LNCaP clone FGC (cell line): ENCODE data around the gene MARCHF3.

ENCODE experiments used
- DNase-seq: peaks from one replicate; pipeline ENCODE4 v3.0.0-alpha.2; 2011; ENCODE audit warnings: low read depth
- H3K4me3 ChIP-seq: 2 replicates; pipeline ENCODE4 v1.5.1; 2011; ENCODE audit warnings: mild to moderate bottlenecking, low read depth, low read length, control low read depth
- TF ChIP-seq, protein P1 (sequence below): IDR thresholded peaks from 2 replicates; pipeline ENCODE4 v1.5.1; 2012; ENCODE audit warnings: mild to moderate bottlenecking; ENCODE audit not compliant: control insufficient read depth, insufficient read depth; ENCODE audit errors: extremely low read depth

Gene MARCHF3

DNA sequence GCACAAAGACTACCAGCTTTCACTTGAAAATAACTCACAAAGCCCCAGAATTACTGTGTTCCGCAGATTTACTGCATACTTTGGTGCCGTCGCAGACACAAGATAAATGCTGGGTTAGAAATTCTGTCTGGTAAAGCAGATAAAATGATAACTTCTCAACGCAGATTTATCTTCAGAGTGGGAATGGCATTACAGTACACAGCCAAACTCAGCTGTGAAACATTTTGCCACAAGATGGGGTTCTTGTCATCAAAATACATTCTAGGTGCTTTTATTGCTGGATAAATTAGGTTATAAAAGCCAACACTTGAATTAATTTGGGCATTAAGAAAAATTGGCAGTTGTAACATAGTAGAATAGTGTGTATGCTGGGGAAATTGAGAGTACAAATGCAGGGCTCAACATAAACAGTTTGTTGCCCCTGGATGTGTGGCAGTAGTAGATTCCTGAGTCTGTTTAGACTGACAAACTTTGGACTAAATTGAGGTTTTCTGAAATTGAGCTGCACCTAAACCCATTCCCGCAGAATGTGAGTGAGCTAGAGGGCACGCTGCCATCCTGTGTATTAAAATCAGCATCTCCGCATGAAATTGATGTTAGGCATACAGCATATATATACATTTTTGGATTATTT is 192.3 kb downstream of the MARCHF3 start:
- no peak overlapping the region for H3K4me3 ChIP-seq
- no peak for DNase-seq
- TF ChIP-seq, protein P1, sequence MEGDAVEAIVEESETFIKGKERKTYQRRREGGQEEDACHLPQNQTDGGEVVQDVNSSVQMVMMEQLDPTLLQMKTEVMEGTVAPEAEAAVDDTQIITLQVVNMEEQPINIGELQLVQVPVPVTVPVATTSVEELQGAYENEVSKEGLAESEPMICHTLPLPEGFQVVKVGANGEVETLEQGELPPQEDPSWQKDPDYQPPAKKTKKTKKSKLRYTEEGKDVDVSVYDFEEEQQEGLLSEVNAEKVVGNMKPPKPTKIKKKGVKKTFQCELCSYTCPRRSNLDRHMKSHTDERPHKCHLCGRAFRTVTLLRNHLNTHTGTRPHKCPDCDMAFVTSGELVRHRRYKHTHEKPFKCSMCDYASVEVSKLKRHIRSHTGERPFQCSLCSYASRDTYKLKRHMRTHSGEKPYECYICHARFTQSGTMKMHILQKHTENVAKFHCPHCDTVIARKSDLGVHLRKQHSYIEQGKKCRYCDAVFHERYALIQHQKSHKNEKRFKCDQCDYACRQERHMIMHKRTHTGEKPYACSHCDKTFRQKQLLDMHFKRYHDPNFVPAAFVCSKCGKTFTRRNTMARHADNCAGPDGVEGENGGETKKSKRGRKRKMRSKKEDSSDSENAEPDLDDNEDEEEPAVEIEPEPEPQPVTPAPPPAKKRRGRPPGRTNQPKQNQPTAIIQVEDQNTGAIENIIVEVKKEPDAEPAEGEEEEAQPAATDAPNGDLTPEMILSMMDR = peak; percentile 54

DNA sequence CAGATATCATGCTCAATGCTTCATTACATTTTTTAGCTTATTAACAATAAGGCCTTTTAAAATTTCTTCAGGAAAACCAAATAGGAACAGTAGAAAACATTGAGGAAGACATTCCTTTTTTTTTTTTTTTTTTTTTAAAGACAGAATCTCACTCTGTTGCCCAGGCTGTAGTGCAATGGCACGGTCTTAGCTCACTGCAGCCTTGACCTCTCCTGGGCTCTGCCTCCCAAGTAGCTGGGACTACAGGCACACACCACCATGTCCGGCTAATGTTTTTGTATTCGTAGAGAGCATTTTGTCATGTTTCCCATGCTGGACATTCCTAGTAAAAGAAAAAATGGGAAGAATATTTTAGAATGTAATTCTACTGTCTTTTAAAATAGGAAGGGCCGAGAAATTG is 193.1 kb downstream of the MARCHF3 start:
- TF ChIP-seq, protein P1 = no peak
- DNase-seq = no peak
- no peak overlapping the region for H3K4me3 ChIP-seq

- DNase-seq = no peak
- TF ChIP-seq, protein P1 = no peak
Observed at GRCh38 chr5:126836778-126837177, 193.6 kb downstream of the MARCHF3 start.

GRCh38 chr5:126831156-126831555 is 199.2 kb downstream of the MARCHF3 start:
- DNase-seq = no peak
- H3K4me3 ChIP-seq = no peak overlapping the region
- TF ChIP-seq, protein P1 = no peak

More at GRCh38 chr5:126836778-126837177, 193.6 kb downstream of the MARCHF3 start:
- no peak overlapping the region for H3K4me3 ChIP-seq

DNA sequence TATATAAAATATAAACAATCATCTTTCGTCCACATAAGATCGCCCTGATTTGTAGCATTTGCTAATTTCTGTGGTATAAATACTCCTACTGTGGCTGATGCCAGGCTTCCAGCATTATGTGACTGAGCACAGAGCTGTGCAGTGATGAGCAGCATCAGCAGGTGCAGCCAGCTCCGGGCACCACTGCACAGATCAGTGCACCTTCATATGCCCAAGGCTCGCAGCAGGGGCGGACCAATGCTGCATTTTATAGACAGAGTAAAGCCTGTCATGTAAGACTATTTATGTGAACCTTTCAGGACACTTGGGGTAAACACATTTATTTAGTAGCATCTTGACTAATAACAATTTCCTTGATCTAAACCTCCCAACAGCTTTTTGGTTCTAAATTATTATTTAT is 200.3 kb downstream of the MARCHF3 start:
- no peak overlapping the region for H3K4me3 ChIP-seq
- no peak for DNase-seq
- TF ChIP-seq, protein P1 = no peak

DNA sequence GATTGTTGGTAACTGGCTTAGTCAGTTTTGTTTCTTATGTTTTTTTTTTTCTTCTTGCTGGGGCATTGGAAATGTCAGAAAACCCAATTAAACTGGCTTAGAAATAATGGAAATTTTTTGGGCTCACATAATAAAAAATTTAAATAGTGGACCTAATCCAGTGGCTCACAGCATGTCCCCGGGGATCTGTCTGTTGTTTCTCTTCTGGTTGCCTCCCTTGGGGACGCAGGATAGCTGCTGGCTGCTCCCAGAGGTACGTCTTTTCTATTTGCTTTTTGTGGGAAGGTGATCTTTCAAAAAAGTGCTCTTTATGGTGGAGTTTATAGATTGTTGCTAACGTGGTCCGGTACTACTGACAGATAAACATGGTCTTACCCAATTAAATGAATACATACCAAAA is 201.3 kb downstream of the MARCHF3 start:
- no peak for DNase-seq
- TF ChIP-seq, protein P1 = no peak
- no peak overlapping the region for H3K4me3 ChIP-seq

- DNase-seq = no peak
- TF ChIP-seq, protein P1 = no peak
- no peak overlapping the region for H3K4me3 ChIP-seq
Observed at GRCh38 chr5:126826619-126827215, 203.6 kb downstream of the MARCHF3 start.
